HCT116 (cell line): ENCODE data around the gene HCST. TPM values are rescaled to one million over a fixed set of nuclear protein-coding genes. Genes with fewer than 3 reads are reported as not detected.

Experiments used
- ATAC-seq: fragments of 200-7000 bp; cut with Tn5 transposase; 2 replicates; pipeline ENCODE4 v1.9.1; 2020; ENCODE audit warnings: mild to moderate bottlenecking, moderate library complexity
- BruUV-seq: library from RNA; stranded (reverse); fragments of 400-500 nt; replicated peaks from 2 replicates; lab custom pipeline; 2021; lab: Mats Ljungman, UMichigan
- CTCF ChIA-PET: fragments of 300-600 bp; sonication (Branson Sonifier 250); formaldehyde crosslinking; loops from one replicate; lab custom pipeline; 2021; ENCODE audit warnings: antibody characterized with exemption; lab: Charles Lee
- POLR2A ChIA-PET: fragments of 300-600, 350-600 bp; sonication (Branson Sonifier 250); formaldehyde crosslinking; loops from one replicate; lab custom pipeline; 2021; ENCODE audit warnings: antibody characterized with exemption; lab: Charles Lee
- RAD21 ChIA-PET, 2 experiments: fragments of 300-600 bp; sonication (Branson Sonifier 250); formaldehyde crosslinking; loops; one replicate each; lab custom pipeline; 2023; ENCODE audit warnings: low total read pairs in 2 of 2; ENCODE audit not compliant: uncharacterized antibody in 2 of 2, unreplicated experiment in 2 of 2, low non-redundant PET in 1 of 2; lab: Charles Lee
- DNase-seq: peaks from one replicate; pipeline ENCODE4 v3.0.0-alpha.2; 2010; ENCODE audit warnings: low read depth, low spot score
- H2AFZ ChIP-seq: fragments of 200-600 bp; shearing (Covaris generic), sonication (generic); 2 replicates; pipeline ENCODE4 v1.6.1; 2017; ENCODE audit warnings: low read depth, mixed run types, mixed read lengths, antibody characterized with exemption, low read length; ENCODE audit not compliant: poor library complexity, severe bottlenecking
- H3K27ac ChIP-seq: 2 replicates; pipeline ENCODE4 v1.5.1; 2012; ENCODE audit warnings: low read depth, low read length
- H3K27me3 ChIP-seq: fragments of 200-600 bp; sonication (generic); 2 replicates; pipeline ENCODE4 v1.6.1; 2016; ENCODE audit warnings: mixed run types, low read length, mixed read lengths; ENCODE audit not compliant: insufficient read depth
- H3K36me3 ChIP-seq, 2 experiments: fragments of 200-500 bp in 1 of 2; fragments of 200-600 bp in 1 of 2; sonication (Bioruptor generic) in 1 of 2; sonication (generic) in 1 of 2; 2 replicates each; pipeline versions ENCODE4 v1.5.1 to v1.6.1; 2014 to 2016; ENCODE audit warnings: low read length in 2 of 2, inconsistent platforms in 1 of 2, mixed read lengths in 1 of 2, mixed run types in 1 of 2; ENCODE audit not compliant: insufficient read depth in 2 of 2, control insufficient read depth in 1 of 2
- H3K4me1 ChIP-seq, 2 experiments: fragments of 200-600 bp in 1 of 2; sonication (generic) in 1 of 2; 2 replicates each; pipeline versions ENCODE4 v1.5.1 to v1.6.1; 2012 to 2017; ENCODE audit warnings: low read length in 2 of 2, inconsistent platforms in 1 of 2, mild to moderate bottlenecking in 1 of 2, mixed read lengths in 1 of 2, mixed run types in 1 of 2, moderate library complexity in 1 of 2; ENCODE audit not compliant: insufficient read depth in 2 of 2, control insufficient read depth in 1 of 2
- H3K4me2 ChIP-seq: fragments of 200-600 bp; sonication (generic); 2 replicates; pipeline ENCODE4 v1.6.1; 2017; ENCODE audit warnings: mixed run types, low read length, mixed read lengths
- H3K4me3 ChIP-seq, 2 experiments: fragments of 200-600 bp in 1 of 2; sonication (generic) in 1 of 2; replicated peaks in 1 of 2; 2 replicates each; pipeline ENCODE4 v1.5.1; 2011 to 2016; ENCODE audit warnings: low read length in 2 of 2, control low read depth in 1 of 2, low read depth in 1 of 2, mild to moderate bottlenecking in 1 of 2, mixed read lengths in 1 of 2, mixed run types in 1 of 2
- H3K79me2 ChIP-seq: fragments of 200-600 bp; sonication (generic); 2 replicates; pipeline ENCODE4 v1.6.1; 2017; ENCODE audit warnings: mild to moderate bottlenecking, mixed run types, low read length, moderate library complexity, mixed read lengths; ENCODE audit not compliant: insufficient read depth
- H3K9ac ChIP-seq: fragments of 200-600 bp; sonication (generic); 2 replicates; pipeline ENCODE4 v1.6.1; 2016; ENCODE audit warnings: low read length, mixed read lengths
- H3K9me2 ChIP-seq: fragments of 200-600 bp; sonication (generic), shearing (Covaris generic); 2 replicates; pipeline ENCODE4 v1.6.1; 2017; ENCODE audit warnings: mixed run types, mild to moderate bottlenecking, moderate library complexity; ENCODE audit not compliant: insufficient read depth
- H3K9me3 ChIP-seq, 2 experiments: fragments of 200-500 bp in 1 of 2; fragments of 200-600 bp in 1 of 2; sonication (Bioruptor generic) in 1 of 2; sonication (generic) in 1 of 2; 2 replicates each; pipeline ENCODE4 v1.6.1; 2014 to 2017; ENCODE audit warnings: low read length in 2 of 2, mixed read lengths in 2 of 2, inconsistent platforms in 1 of 2, low read depth in 1 of 2, mild to moderate bottlenecking in 1 of 2, mixed run types in 1 of 2, moderate library complexity in 1 of 2; ENCODE audit not compliant: control insufficient read depth in 1 of 2, insufficient read depth in 1 of 2
- H4K20me1 ChIP-seq: fragments of 200-600 bp; sonication (generic), shearing (Covaris generic); 2 replicates; pipeline ENCODE4 v1.6.1; 2017; ENCODE audit warnings: mixed run types, mild to moderate bottlenecking, moderate library complexity; ENCODE audit not compliant: insufficient read depth
- CBX3 ChIP-seq: IDR thresholded peaks from 2 replicates; pipeline ENCODE4 v1.6.1; 2012; ENCODE audit warnings: low read depth
- EGR1 ChIP-seq: IDR thresholded peaks from 2 replicates; pipeline ENCODE4 v1.6.1; 2012; ENCODE audit warnings: low read depth
- ELF1 ChIP-seq: IDR thresholded peaks from 2 replicates; pipeline ENCODE4 v1.6.1; 2012; ENCODE audit warnings: low read depth, borderline replicate concordance
- EZH2 ChIP-seq: fragments of 200-600 bp; sonication (generic); IDR thresholded peaks from 2 replicates; pipeline ENCODE4 v1.6.1; 2017; ENCODE audit warnings: antibody characterized with exemption, mixed run types
- EZH2phosphoT487 ChIP-seq: fragments of 200-600 bp; IDR thresholded peaks from 2 replicates; pipeline ENCODE4 v1.6.1; 2018; ENCODE audit warnings: antibody characterized with exemption, borderline replicate concordance
- FOSL1 ChIP-seq: IDR thresholded peaks from 2 replicates; pipeline ENCODE4 v1.6.1; 2012; ENCODE audit warnings: low read depth
- POLR2A ChIP-seq: IDR thresholded peaks from 2 replicates; pipeline ENCODE4 v1.7.0; 2011; ENCODE audit warnings: borderline replicate concordance; ENCODE audit not compliant: insufficient read depth, insufficient read length; ENCODE audit errors: extremely low read depth
- POLR2AphosphoS5 ChIP-seq: IDR thresholded peaks from 2 replicates; pipeline ENCODE4 v1.6.1; 2011; ENCODE audit warnings: mild to moderate bottlenecking, low read depth, low read length, moderate library complexity
- RAD21 ChIP-seq: IDR thresholded peaks from 2 replicates; pipeline ENCODE4 v1.6.1; 2012; ENCODE audit warnings: low read depth, mild to moderate bottlenecking
- SP1 ChIP-seq: IDR thresholded peaks from 2 replicates; pipeline ENCODE4 v1.6.1; 2012; ENCODE audit warnings: low read depth
- TCF7L2 ChIP-seq: IDR thresholded peaks from 2 replicates; pipeline ENCODE4 v1.7.0; 2011; ENCODE audit warnings: borderline replicate concordance, inconsistent platforms; ENCODE audit not compliant: insufficient read depth, insufficient read length; ENCODE audit errors: extremely low read depth
- YY1 ChIP-seq: IDR thresholded peaks from 2 replicates; pipeline ENCODE4 v1.6.1; 2011; ENCODE audit warnings: low read length, low read depth, moderate library complexity, mild to moderate bottlenecking; ENCODE audit not compliant: insufficient replicate concordance; ENCODE audit errors: extremely low read depth
- ZNF274 ChIP-seq: fragments of 200-500 bp; sonication (Bioruptor generic); IDR thresholded peaks from 2 replicates; pipeline ENCODE4 v1.6.1; 2014; ENCODE audit warnings: mild to moderate bottlenecking, low read depth, low read length, inconsistent platforms
- intact Hi-C: fragments of 100-400 bp; cut with micrococcal nuclease; formaldehyde crosslinking; loops from 2 replicates; pipeline ENCODE4 v1.10.0; 2022
- total RNA-seq: library from RNA; stranded (reverse); gene quantifications from one replicate; pipeline ENCODE4 v1.2.1, GENCODE V29; 2021; ENCODE audit not compliant: unreplicated experiment
- TF ChIP-seq, protein P1 (sequence below): IDR thresholded peaks from 2 replicates; pipeline ENCODE4 v1.6.1; 2012
- TF ChIP-seq, protein P2 (sequence below), 3 experiments: fragments of 200-600 bp in 1 of 3; sonication (generic) in 1 of 3; IDR thresholded peaks in 2 of 3; conservative IDR thresholded peaks in 1 of 3; 2 replicates each; pipeline ENCODE4 v1.5.1; 2012 to 2017; ENCODE audit warnings: low read depth in 2 of 3, low read length in 2 of 3, antibody characterized with exemption in 1 of 3, borderline replicate concordance in 1 of 3, control low read depth in 1 of 3, mild to moderate bottlenecking in 1 of 3, mixed read lengths in 1 of 3, mixed run types in 1 of 3, moderate library complexity in 1 of 3; ENCODE audit not compliant: insufficient read depth in 1 of 3
- TF ChIP-seq, protein P3 (sequence below): IDR thresholded peaks from 2 replicates; pipeline ENCODE4 v1.6.1; 2012; ENCODE audit warnings: low read depth
- TF ChIP-seq, protein P4 (sequence below): IDR thresholded peaks from 2 replicates; pipeline ENCODE4 v1.6.1; 2012

HCST gene
- total RNA-seq, 1 experiment from 2014 or later: 1.2 TPM

DNA sequence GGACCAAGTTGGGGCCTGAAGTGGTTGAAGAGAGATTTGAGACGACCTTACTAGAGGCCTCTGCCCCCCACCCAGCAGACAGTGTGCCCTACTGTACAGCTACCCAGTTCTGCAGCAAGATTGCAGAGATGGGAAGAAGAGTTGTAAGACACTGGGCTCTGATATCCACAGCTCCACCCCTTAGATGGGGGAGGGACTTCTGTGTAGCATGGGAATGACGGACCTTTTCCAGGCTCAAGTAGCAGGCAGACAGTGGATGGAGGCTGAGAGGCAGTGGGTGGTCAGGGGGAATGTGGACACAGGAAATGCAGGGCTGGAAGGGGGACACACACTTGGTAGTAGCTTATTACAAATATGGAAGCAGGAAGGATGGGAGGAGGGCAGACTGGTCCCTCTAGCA is 46.8 kb downstream of the HCST start:
- ChIA-PET RAD21 (no interaction called here), POLR2A (no interaction called here), CTCF (no interaction called here)
- H3K9me2 ChIP-seq: no peaks in the 10 kb centered on the region
- TF ChIP-seq, protein P1, sequence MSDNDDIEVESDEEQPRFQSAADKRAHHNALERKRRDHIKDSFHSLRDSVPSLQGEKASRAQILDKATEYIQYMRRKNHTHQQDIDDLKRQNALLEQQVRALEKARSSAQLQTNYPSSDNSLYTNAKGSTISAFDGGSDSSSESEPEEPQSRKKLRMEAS: no peak
- TF ChIP-seq FOSL1: no peak
- no peak for TF ChIP-seq EZH2phosphoT487
- TF ChIP-seq ZNF274: no peak
- TF ChIP-seq POLR2A: no peak
- no peak for TF ChIP-seq YY1
- TF ChIP-seq SP1: no peak
- TF ChIP-seq, protein P2, sequence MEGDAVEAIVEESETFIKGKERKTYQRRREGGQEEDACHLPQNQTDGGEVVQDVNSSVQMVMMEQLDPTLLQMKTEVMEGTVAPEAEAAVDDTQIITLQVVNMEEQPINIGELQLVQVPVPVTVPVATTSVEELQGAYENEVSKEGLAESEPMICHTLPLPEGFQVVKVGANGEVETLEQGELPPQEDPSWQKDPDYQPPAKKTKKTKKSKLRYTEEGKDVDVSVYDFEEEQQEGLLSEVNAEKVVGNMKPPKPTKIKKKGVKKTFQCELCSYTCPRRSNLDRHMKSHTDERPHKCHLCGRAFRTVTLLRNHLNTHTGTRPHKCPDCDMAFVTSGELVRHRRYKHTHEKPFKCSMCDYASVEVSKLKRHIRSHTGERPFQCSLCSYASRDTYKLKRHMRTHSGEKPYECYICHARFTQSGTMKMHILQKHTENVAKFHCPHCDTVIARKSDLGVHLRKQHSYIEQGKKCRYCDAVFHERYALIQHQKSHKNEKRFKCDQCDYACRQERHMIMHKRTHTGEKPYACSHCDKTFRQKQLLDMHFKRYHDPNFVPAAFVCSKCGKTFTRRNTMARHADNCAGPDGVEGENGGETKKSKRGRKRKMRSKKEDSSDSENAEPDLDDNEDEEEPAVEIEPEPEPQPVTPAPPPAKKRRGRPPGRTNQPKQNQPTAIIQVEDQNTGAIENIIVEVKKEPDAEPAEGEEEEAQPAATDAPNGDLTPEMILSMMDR (IDR thresholded peaks at IDR 0.05 in 2 of 3, conservative IDR thresholded peaks at IDR 0.05 in 1 of 3; ENCODE audit: borderline replicate concordance in 1 of 3, insufficient read depth in 1 of 3, low read depth in 2 of 3, low read length in 2 of 3): no peak
- TF ChIP-seq EGR1: no peak
- no peak for TF ChIP-seq EZH2
- TF ChIP-seq, protein P3, sequence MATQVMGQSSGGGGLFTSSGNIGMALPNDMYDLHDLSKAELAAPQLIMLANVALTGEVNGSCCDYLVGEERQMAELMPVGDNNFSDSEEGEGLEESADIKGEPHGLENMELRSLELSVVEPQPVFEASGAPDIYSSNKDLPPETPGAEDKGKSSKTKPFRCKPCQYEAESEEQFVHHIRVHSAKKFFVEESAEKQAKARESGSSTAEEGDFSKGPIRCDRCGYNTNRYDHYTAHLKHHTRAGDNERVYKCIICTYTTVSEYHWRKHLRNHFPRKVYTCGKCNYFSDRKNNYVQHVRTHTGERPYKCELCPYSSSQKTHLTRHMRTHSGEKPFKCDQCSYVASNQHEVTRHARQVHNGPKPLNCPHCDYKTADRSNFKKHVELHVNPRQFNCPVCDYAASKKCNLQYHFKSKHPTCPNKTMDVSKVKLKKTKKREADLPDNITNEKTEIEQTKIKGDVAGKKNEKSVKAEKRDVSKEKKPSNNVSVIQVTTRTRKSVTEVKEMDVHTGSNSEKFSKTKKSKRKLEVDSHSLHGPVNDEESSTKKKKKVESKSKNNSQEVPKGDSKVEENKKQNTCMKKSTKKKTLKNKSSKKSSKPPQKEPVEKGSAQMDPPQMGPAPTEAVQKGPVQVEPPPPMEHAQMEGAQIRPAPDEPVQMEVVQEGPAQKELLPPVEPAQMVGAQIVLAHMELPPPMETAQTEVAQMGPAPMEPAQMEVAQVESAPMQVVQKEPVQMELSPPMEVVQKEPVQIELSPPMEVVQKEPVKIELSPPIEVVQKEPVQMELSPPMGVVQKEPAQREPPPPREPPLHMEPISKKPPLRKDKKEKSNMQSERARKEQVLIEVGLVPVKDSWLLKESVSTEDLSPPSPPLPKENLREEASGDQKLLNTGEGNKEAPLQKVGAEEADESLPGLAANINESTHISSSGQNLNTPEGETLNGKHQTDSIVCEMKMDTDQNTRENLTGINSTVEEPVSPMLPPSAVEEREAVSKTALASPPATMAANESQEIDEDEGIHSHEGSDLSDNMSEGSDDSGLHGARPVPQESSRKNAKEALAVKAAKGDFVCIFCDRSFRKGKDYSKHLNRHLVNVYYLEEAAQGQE: no peak
- TF ChIP-seq, protein P4, sequence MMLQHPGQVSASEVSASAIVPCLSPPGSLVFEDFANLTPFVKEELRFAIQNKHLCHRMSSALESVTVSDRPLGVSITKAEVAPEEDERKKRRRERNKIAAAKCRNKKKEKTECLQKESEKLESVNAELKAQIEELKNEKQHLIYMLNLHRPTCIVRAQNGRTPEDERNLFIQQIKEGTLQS: no peak
- no peak for TF ChIP-seq CBX3
- no peak for TF ChIP-seq TCF7L2
- no peak for TF ChIP-seq POLR2AphosphoS5
- TF ChIP-seq RAD21: no peak
- TF ChIP-seq ELF1: no peak
- no peak overlapping the region for H2AFZ ChIP-seq
- H3K9me3 ChIP-seq: no peaks in the 10 kb centered on the region
- BruUV-seq: no TSS peak
- H3K79me2 ChIP-seq: no peaks in the 10 kb centered on the region
- H4K20me1 ChIP-seq: no peaks in the 10 kb centered on the region
- no peak overlapping the region for H3K4me2 ChIP-seq
- intact Hi-C loops: no loop called here
- H3K9ac ChIP-seq: no peak overlapping the region
- no peaks in the 10 kb centered on the region; a peak in 1 of 4 replicates for H3K36me3 ChIP-seq
- H3K27me3 ChIP-seq: no peaks in the 10 kb centered on the region
- no peak for DNase-seq
- no peak overlapping the region for H3K27ac ChIP-seq
- no peak for ATAC-seq
- H3K4me3 ChIP-seq: no peak overlapping the region
- H3K4me1 ChIP-seq: peaks cover 0 to 5% of the 10 kb centered on the region in 2 experiments; a peak in 2 of 4 replicates
